Measurements from ENCODE around the gene NARF.

DNA sequence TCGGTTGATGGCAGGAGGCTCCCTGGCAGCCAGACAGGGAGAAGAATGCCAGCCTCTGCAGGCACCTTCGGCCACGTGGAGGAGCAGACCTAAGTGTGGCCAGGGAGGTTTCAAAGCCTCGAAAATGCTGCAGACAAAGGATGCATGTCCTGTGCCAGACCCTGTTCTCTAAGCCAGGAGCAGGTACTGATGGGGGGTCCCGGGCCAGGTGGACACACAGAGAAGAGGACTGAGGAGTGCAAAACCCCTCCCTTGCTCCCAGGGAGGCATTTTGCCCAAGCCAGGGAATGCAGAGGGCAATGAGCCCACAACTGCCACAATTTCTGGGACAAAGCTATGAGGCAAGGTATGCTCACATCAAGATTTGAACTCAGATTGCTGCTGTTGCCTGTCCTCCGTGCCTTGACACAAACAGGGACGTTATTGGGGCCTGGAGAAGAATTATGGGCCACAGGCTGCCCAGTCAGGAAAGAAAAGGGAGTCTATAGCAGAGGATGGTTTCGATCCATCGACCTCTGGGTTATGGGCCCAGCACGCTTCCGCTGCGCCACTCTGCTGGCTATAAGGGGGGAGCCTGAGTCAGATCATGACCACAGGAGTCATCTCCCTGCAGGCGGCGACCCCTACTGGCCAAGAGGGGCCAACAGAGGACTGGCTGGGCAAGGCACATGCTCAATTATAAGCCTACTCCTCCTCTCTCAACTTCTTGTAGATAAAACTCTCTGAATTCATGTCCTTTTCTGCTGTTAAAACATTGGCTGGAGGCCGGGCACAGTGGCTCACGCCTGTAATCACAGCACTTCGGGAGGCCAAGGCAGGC is 35.9 kb downstream of the NARF start:
- TF ChIP-seq, protein P1, sequence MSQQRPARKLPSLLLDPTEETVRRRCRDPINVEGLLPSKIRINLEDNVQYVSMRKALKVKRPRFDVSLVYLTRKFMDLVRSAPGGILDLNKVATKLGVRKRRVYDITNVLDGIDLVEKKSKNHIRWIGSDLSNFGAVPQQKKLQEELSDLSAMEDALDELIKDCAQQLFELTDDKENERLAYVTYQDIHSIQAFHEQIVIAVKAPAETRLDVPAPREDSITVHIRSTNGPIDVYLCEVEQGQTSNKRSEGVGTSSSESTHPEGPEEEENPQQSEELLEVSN (IDR thresholded peaks at IDR 0.05) = no peak; the same call in 1 of the 2 replicates
- TF ChIP-seq, protein P2, sequence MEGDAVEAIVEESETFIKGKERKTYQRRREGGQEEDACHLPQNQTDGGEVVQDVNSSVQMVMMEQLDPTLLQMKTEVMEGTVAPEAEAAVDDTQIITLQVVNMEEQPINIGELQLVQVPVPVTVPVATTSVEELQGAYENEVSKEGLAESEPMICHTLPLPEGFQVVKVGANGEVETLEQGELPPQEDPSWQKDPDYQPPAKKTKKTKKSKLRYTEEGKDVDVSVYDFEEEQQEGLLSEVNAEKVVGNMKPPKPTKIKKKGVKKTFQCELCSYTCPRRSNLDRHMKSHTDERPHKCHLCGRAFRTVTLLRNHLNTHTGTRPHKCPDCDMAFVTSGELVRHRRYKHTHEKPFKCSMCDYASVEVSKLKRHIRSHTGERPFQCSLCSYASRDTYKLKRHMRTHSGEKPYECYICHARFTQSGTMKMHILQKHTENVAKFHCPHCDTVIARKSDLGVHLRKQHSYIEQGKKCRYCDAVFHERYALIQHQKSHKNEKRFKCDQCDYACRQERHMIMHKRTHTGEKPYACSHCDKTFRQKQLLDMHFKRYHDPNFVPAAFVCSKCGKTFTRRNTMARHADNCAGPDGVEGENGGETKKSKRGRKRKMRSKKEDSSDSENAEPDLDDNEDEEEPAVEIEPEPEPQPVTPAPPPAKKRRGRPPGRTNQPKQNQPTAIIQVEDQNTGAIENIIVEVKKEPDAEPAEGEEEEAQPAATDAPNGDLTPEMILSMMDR (IDR thresholded peaks at IDR 0.05; ENCODE audit: control extremely low read depth in 1 of 3, insufficient read depth in 1 of 3, low read depth in 1 of 3, low read length in 3 of 3) = peak; percentile 76 to 94 (median 93)
- no peak for TF ChIP-seq SIX5 (IDR thresholded peaks at IDR 0.05; ENCODE audit: low read depth, low read length)
- TF ChIP-seq JUN (IDR thresholded peaks at IDR 0.05; ENCODE audit: low read depth, low read length) = no peak
- TF ChIP-seq RXRA (IDR thresholded peaks at IDR 0.05; ENCODE audit: insufficient read depth, low read depth, low read length) = 0 out of 2 replicates have a peak, but pooled peaks have one; percentile 39
- TF ChIP-seq CBX8 (IDR thresholded peaks at IDR 0.05; ENCODE audit: borderline replicate concordance, low read depth, low read length) = no peak
- TF ChIP-seq SUZ12 (IDR thresholded peaks at IDR 0.05; ENCODE audit: low read length) = no peak
- no peak for TF ChIP-seq CHD1 (IDR thresholded peaks at IDR 0.05; ENCODE audit: low read depth, low read length)
- TF ChIP-seq GTF2F1 (IDR thresholded peaks at IDR 0.05; ENCODE audit: borderline replicate concordance, low read depth, low read length) = no peak
- no peak for TF ChIP-seq EGR1 (IDR thresholded peaks at IDR 0.05; ENCODE audit: borderline replicate concordance, low read depth, low read length)
- no peak for TF ChIP-seq EP300 (IDR thresholded peaks at IDR 0.05; ENCODE audit: borderline replicate concordance in 1 of 2, low read depth in 2 of 2, low read length in 2 of 2)
